ENCODE data around the gene KCP.
A peak's percentile ranks its signal among the peaks of the same experiment; 100 is the strongest.

Gene KCP

GRCh38 chr7:128831178-128831993 lies 79.1 kb downstream of the KCP start:
- peak; percentile 49 for DNase-seq (ENCODE audit: extremely low spot score)
- CTCF ChIA-PET: interaction anchor here (0.9 to 5.4 kb wide), 6 partner anchors 9 to 387 kb away, joined by 3 to 38 read pairs (median 5); partner anchors contain the start of gene ATP6V1F
- POLR2A ChIA-PET: no interaction called here
- TF ChIP-seq CTCF (IDR thresholded peaks at IDR 0.05; ENCODE audit: control extremely low read depth, extremely low read depth, low read depth, missing control alignments): no peak

DNA sequence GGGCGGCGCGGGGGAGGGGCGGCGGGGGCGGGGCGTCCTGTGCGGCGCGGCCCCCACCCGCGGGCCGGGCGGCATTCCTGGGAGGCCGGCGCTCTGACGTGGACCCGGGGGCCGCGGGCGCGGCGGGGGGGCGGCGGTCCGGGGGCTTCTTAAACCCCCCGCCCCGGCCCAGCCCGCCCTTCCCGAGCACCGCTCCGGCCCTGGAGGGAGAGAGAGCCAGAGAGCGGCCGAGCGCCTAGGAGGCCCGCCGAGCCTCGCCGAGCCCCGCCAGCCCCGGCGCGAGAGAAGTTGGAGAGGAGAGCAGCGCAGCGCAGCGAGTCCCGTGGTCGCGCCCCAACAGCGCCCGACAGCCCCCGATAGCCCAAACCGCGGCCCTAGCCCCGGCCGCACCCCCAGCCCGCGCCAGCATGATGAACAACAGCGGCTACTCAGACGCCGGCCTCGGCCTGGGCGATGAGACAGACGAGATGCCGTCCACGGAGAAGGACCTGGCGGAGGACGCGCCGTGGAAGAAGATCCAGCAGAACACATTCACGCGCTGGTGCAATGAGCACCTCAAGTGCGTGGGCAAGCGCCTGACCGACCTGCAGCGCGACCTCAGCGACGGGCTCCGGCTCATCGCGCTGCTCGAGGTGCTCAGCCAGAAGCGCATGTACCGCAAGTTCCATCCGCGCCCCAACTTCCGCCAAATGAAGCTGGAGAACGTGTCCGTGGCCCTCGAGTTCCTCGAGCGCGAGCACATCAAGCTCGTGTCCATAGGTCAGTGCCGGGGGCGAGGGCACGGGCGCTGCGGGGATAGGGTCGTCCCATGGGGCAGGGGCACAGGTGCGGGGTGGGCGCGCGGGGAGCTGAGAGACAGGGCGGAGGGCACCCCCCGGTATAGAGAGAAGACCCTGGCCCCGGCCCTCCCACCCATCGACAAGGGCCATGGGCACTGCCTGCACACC lies 80.0 kb downstream of the KCP start, which contains the start of gene FLNC:
Gene FLNC (plus strand): TSS at position 176 of the 947 bp plus-strand sequence. CDS start 232 bp downstream, at position 408.
- TF ChIP-seq CTCF (IDR thresholded peaks at IDR 0.05; ENCODE audit: control extremely low read depth, extremely low read depth, low read depth, missing control alignments): no peak
- POLR2A ChIA-PET: no interaction called here
- DNase-seq (ENCODE audit: extremely low spot score): no peak
- CTCF ChIA-PET: interaction anchor here (0.9 to 5.4 kb wide), 5 partner anchors 8 to 32 kb away, joined by 3 to 38 read pairs (median 5); partner anchors contain the start of gene ATP6V1F

GRCh38 chr7:128829391-128830166 lies 80.9 kb downstream of the KCP start:
- no peak for DNase-seq (ENCODE audit: extremely low spot score)
- CTCF ChIA-PET: interaction anchor here (4.4 kb wide), 1 partner anchor 12 kb away, joined by 18 read pairs; no protein-coding TSS in a partner anchor
- POLR2A ChIA-PET: no interaction called here
- no peak for TF ChIP-seq CTCF (IDR thresholded peaks at IDR 0.05; ENCODE audit: control extremely low read depth, extremely low read depth, low read depth, missing control alignments)

- no peak for TF ChIP-seq CTCF (IDR thresholded peaks at IDR 0.05; ENCODE audit: control extremely low read depth, extremely low read depth, low read depth, missing control alignments)
- DNase-seq (ENCODE audit: extremely low spot score): no peak
- CTCF ChIA-PET: interaction anchor here (0.7 to 4.4 kb wide), 5 partner anchors 10 to 401 kb away, joined by 3 to 18 read pairs (median 4); no protein-coding TSS in a partner anchor
Observed at GRCh38 chr7:128827971-128828711, 82.4 kb downstream of the KCP start.

GRCh38 chr7:128827248-128827958 lies 83.1 kb downstream of the KCP start:
- ChIA-PET POLR2A (no interaction called here), CTCF (interaction anchor here (0.7 to 4.4 kb wide), 5 partner anchors 9 to 400 kb away, joined by 3 to 18 read pairs (median 4); no protein-coding TSS in a partner anchor)
- no peak for TF ChIP-seq CTCF (IDR thresholded peaks at IDR 0.05; ENCODE audit: control extremely low read depth, extremely low read depth, low read depth, missing control alignments)
- DNase-seq (ENCODE audit: extremely low spot score): no peak

More at GRCh38 chr7:128827971-128828711, 82.4 kb downstream of the KCP start:
- POLR2A ChIA-PET: no interaction called here

All from GM10248 (cell line).